DND-41 (cell line): ENCODE results near the gene RNF144B.

ENCODE experiments used
- CTCF ChIP-seq: IDR thresholded peaks from 2 replicates; pipeline ENCODE4 v1.5.1; 2012; ENCODE audit warnings: borderline replicate concordance, low read length, moderate library complexity, mild to moderate bottlenecking; ENCODE audit not compliant: poor library complexity, severe bottlenecking; ENCODE audit errors: extremely low read depth
- EZH2 ChIP-seq: IDR thresholded peaks from 3 replicates; pipeline ENCODE4 v1.6.1; 2012; ENCODE audit warnings: borderline replicate concordance, low read depth, mild to moderate bottlenecking, moderate library complexity, low read length, inconsistent platforms; ENCODE audit not compliant: severe bottlenecking

GRCh38 chr6:18436341-18436740, 49.2 kb downstream of the RNF144B start:
- TF ChIP-seq CTCF (no peak), EZH2 (no peak)
